ENCODE measurements around the gene TBC1D9.

The TBC1D9 gene

GRCh38 chr4:140617499-140618248 lies 138.5 kb downstream of the TBC1D9 start:
- no peak for DNase-seq (ENCODE audit: low read depth)

- DNase-seq (ENCODE audit: low read depth): no peak
Observed at GRCh38 chr4:140615451-140615850, 140.7 kb downstream of the TBC1D9 start.

GRCh38 chr4:140612357-140612756 lies 143.8 kb downstream of the TBC1D9 start:
- no peak for DNase-seq (ENCODE audit: low read depth)

- no peak for DNase-seq (ENCODE audit: low read depth)
Observed at GRCh38 chr4:140611854-140612253, 144.3 kb downstream of the TBC1D9 start.

GRCh38 chr4:140609548-140610425 lies 146.4 kb downstream of the TBC1D9 start:
- DNase-seq (ENCODE audit: low read depth): no peak

- DNase-seq (ENCODE audit: low read depth): no peak
Observed at GRCh38 chr4:140607852-140608251, 148.3 kb downstream of the TBC1D9 start.

GRCh38 chr4:140604544-140604943 lies 151.6 kb downstream of the TBC1D9 start:
- DNase-seq (ENCODE audit: low read depth): no peak

- DNase-seq (ENCODE audit: low read depth): no peak
Observed at GRCh38 chr4:140603286-140603685, 152.9 kb downstream of the TBC1D9 start.

GRCh38 chr4:140602714-140603113 lies 153.5 kb downstream of the TBC1D9 start:
- no peak for DNase-seq (ENCODE audit: low read depth)

GRCh38 chr4:140600408-140600807 lies 155.8 kb downstream of the TBC1D9 start:
- DNase-seq (ENCODE audit: low read depth): no peak

GRCh38 chr4:140595065-140595464 lies 161.1 kb downstream of the TBC1D9 start:
- no peak for DNase-seq (ENCODE audit: low read depth)

GRCh38 chr4:140584439-140584838 lies 171.7 kb downstream of the TBC1D9 start:
- DNase-seq (ENCODE audit: low read depth): no peak

GRCh38 chr4:140581078-140581477 lies 175.1 kb downstream of the TBC1D9 start:
- DNase-seq (ENCODE audit: low read depth): no peak

GRCh38 chr4:140579278-140579677 lies 176.9 kb downstream of the TBC1D9 start:
- no peak for DNase-seq (ENCODE audit: low read depth)

GRCh38 chr4:140575489-140575888 lies 180.7 kb downstream of the TBC1D9 start:
- DNase-seq (ENCODE audit: low read depth): no peak

GRCh38 chr4:140571620-140572019 lies 184.6 kb downstream of the TBC1D9 start:
- no peak for DNase-seq (ENCODE audit: low read depth)

Data from stimulated activated CD8-positive, alpha-beta memory T cell treated with anti-CD3 and anti-CD28 coated beads, Interleukin-12 subunit alpha, Interleukin-12 subunit beta, amount 100 ng/mL, for 4 hours (primary cell).